GM19468 (cell line): ENCODE results near the gene PC.

Experiments used
- ATAC-seq: cut with Tn5 transposase; IDR thresholded peaks from one replicate; pipeline ENCODE4 v1.9.1; 2021; ENCODE audit warnings: mild to moderate bottlenecking, moderate library complexity, moderate number of reproducible peaks; ENCODE audit not compliant: unreplicated experiment; ENCODE audit errors: extremely low read depth

The PC gene

DNA sequence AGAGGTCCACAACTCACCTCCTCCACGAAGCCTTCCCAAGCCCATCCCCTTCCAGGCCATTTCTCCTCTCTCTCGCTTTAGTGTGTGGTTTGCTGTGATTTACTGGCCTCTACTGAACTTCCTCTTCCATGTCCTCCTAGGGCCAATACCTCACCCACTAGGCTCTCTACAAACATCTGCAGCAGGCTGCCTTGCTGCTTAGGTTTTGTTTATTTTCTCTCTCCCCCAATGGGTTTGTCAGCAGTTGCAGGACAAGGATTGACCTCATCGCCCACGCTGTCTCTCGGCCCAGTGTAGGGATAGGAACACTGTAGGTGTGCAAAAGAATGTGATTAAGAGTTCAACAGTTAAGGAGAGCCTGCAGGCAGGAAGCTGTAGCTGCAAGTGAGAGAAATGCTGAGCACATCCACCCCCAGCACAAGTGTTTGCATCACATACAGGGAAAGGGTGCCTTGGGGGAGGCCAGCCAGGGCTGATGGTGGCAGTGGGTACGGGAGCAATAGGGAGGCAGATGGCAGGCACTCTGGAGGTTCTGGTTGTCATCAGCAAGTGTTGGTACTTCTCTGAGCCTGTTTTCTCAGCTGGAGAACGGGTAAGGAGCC is 1.4 kb downstream of the PC start:
- no peak for ATAC-seq

DNA sequence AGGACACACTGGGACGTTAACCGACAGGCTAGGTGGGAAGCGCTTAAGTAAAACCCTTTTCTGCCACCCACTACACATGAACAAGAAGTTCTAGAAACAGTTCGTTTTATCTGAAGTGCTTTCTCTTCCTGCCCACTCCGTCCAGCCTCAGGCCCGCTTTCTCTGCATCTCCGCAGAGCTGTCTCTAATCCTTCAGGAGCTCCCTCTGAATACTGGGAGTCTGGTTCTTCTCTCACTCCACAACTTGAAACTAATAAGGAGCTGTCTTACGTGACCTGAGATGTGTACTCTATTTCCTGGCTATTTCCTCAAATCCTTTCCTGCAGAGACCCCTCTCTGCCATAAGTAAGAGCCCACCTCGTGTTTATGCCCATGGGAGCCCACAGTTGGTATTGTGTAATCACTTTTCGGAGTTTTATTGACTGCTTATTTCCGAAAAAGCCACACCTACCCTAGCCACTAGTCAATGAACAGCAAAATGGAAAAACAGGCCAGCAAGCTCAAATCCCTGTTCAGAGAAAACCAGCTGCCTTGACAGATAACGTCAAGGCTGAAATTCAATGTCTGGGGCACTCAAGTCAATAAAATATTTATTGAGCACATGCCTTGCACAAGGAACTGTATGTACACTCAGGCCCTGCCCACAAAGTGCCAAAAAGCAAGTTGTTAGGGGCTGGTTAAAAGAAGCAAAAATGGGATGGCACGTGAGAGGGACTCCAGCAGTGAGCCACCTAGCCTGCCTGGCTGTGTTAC is 4.9 kb downstream of the PC start:
- no peak for ATAC-seq

DNA sequence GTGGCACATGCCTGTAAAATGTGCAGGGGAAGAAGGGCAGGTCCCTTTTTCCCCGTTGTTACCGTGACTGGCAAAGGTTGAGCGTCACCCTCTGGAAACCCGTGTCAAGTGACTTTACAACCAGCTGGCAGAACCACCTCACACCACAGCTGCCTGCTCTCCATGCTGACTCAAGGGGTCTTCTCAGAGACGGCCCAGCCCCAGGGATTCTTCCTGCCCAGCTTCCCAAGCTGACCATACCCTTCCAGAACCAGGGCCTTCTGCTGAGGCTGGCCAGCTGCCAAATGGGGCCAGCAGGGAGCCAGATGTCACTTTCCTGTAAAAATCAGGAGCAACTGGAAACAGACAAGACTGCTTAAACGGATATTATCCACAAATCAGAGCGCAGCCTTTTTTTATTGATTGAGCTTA is 6.3 kb downstream of the PC start:
- no peak for ATAC-seq

DNA sequence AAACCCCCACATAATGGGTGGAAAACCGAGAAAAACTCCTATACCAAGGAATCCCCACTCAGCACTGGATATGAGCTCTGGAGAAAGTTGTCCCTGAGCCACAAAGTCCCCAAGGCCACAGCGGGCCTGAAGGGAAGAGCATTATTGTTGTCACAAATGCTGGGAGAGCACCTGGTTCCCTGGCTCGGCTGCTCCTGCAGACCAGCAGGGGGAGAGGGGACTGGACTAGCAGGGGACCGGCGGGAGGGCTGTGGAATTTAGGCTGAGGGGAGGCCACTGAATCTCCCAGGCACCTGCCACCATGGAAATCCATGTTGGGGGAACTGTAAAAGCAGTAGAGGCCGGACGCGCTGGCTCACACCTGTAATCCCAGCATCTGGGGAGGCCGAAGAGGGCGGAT is 7.0 kb downstream of the PC start:
- ATAC-seq, result no peak

DNA sequence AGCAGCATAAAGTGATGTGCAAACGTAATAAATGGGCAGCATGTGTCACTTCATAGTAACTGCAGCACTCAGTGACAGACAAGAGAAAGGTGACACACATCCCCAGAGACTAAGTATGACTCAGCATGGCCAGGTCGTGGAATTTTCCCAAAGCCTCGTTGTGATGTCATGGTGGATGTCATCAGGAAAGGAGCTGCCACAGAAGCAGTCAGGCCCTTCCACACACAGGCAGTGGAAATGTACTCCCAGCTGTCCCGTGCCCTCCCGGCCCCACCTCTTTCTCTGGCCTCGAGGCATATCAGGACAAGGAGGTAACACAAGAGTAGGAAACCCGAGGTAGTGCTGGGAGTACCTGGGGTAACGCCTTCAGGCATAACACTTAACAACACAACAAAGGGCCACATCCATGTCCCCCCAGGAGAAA is 8.1 kb downstream of the PC start:
- no peak for ATAC-seq

DNA sequence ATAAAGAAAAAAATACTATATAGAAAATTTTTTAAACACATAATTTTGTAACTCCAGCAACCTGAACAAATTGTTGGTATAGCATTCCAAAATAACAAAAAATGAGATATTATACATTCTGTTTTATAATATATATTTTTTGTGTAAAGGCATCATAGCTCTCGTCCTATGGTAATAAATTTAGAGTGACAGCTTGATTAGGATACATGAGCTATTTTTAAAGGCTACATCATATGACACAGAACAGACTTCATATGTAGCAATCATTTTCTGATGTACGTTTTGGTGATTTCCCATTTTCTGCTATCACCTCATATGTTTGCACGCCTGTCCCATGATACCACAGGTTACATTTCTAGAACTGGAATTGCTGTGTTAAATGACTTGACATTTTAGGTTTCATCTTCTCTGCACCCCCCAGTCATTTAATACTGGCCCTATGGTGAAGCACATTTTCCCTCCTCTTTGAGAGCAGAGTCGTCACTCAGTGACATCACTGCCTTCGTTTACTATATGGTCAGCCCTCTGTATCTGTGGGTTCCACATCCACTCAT is 19.5 kb downstream of the PC start:
- ATAC-seq, result no peak

DNA sequence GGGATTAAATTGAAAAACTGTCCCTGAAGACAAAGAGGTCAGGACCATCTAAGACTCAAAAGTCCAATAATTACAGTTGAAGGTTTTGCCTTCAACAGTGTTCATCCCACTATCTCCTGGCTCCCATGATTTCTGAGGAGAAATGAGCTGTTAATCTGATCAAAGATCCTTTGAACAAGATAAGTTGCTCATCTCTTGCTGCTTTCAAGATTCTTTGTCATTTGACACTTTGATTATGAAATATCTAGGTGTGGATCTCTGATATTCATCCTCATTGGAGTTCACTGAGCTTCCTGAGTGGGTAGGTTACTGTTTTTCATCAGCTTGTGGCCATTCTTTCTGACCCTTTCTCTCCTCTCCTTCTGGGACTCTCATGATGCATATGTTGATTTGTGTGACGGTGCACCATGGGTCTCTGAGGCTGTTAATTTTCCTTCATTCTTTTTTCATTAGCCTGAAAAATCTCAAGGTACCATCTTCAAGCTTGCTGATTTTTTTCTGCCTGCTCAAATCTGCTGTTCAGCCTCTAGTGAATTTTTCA is 20.9 kb downstream of the PC start:
- ATAC-seq, result no peak

DNA sequence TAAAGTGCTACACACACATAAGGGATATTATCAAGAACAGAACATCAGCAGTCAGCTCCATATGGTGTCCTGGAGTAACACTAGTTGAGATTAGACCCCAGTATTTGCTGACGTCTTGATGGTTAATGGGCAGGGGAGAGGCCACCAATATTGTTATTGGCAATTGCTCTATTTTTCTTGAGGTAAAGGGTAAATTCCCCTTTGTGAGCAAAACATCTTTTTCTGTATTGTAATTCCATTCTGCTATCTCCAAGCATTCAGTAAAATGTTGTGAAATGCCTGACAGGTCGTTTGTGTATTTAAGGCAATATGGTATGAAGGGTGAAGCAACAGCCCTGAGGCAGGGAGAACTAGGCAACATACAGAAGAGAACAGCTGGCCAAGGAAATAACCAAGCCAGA is 21.9 kb downstream of the PC start:
- no peak for ATAC-seq

DNA sequence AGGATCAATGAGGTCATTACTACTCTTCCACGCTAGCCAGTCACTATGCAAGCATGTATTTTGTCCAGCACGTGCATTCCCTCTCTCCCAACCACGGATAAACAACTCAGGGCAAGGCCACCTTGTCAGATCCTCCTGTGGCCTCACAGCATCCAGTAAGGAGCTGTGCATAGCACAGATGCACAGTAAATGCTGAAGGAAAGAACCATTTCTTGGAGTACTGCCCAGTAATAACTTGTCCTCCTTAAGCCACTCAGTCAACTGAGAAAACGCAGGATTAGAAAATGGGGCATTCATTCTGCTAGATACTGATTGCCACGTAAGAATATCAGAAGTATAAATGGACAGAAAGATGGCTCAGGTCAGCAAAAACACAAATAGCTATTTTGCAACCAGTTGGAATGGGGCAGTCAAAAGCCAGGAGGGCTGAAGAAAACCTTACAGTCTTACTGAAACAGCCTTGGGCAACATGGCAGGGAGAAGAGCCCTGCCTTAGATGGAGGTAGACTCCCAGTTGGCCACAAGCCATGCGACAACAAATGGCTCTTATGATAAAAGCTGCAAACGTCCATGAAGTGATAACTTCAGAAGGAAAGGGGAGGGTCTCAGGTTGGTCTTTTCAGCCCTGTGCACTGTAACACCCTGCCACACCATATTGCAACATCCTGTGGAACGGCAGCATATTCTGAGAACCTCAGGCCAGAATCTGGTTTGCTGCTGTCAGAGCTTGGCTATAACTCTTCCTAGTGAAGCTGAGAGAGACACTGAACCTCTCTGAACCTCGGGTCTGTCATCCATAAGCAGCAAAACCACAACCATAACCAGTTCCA is 23.0 kb downstream of the PC start:
- ATAC-seq, result no peak

DNA sequence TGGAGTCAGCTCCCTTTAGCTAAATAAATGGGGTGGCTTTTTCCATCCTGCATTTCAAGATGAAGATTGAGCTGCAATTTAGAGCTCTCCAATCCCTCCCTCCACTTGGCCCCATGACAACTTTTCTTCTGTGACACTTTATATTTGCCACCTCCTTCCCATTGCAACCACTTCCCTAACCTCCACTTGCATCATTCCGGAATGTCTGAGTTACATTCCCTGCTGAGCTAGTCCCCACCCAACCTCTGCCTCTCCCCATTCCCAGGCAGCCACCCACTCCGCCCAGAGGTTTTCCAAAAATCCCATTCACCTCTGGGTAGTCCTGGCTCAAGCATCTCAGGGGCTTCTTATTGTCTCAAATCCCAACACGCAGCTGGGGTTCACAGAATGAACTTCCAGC is 24.7 kb downstream of the PC start:
- no peak for ATAC-seq

DNA sequence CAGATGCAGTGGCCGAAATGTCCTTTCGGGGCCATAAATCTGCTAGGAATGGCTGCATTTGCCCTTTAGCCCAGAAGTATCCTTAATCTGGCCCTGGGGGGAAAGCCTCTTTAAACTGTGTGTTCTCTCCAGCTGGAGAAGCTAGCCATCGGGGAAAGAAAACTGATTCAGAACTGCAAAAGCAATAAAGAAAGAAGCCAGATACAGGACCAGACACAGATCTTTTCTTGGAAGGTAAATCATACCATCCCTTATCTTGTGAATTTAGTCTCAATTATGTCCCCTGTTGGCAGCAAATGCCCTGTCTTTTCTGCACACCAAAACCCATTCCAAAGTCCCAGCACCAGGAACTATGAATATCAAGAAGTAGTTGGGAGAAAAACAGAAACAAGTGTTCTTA is 25.6 kb downstream of the PC start:
- ATAC-seq, result no peak

DNA sequence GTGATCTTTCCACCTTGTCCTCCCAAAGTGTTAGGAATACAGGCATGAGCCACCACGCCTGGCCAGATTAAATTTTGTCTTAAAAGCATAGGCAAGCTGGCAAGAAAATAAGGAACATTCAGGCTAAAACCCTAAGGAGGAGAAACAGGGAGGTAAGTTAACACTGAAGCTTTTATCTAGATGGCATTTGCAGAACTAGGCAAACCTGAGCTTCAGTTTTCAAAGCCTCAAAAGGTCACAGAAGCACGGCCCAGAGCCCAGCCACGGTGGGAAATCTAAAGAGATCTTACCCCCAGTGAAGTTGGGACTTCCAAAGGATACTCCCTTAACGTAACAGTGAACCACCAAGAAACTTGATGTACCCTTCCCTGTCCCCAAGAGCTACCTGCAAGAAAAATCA is 28.4 kb downstream of the PC start:
- ATAC-seq, result no peak

DNA sequence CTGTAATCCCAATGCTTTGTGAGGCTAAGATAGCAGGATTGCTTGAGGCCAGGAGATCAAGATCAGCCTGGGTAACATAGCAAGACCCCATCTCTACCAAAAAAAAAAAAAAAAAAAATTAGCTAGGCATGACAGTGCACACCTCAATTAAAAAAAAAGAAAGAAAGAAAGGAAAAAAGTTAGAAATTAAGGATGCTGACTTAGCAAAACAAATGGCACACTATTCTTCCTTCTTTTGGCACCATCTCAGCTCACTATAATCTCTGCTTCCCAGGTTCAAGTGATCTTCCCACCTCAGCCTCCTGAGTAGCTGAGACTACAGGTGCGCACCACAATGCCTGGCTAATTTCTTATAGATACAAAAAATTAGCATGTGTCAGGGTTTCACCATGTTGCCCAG is 33.9 kb downstream of the PC start:
- ATAC-seq, result no peak

DNA sequence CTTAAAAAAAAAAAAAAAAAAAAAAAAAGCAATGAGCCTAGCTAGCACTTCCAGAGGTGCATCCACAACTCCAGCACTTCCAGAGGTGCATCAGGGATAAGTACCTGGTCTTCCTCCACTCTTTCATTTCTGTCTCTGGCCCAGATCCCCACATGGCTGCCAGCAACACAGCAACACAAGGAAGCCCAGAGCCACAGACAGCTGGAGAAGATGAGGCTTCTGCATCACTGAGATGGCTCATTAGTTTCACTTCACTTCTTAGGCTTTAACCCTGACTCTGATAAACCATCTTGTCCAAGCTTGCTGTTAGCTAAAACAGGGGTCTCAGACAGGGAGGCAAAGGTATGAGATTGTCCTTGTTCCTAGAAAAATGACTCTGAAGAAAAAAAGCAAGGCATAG is 35.6 kb downstream of the PC start:
- no peak for ATAC-seq

DNA sequence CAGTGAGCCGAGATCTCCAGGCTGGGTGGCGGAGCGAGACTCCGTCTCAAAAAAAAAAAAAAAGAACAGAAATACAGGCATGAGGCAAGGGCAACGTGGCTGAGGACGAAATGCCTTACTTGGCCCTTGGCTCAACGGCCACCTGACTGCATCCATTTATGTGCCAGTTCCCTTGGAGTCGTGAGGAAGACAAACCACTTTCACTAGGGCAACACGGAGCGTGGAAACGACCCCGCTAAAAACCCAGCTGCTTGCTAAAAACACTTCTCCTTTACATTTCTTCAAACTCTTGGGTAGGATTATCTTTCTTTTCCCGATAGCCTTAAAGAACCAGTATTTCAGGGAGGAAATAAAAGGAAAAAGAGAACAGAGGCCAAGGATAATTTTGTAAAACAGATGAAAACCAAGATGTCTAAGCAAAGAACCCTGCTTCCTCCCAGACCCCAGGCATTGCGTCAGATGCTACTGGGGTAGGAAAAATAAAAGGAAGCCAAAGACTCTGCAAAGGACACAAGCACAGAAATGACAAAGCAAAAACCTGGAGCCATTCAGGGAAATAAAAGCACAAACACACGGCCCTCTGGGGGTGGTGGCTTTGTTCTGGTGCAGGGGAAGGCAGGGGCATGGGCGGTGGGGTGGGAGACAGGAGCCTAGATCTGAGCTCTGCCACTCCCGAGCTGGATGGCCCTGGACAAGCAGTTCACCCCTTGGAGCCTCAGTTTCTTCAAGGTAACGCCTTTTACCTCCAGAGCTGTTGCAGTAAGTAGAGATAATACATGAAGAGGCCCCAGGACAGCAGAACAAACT is 37.0 kb downstream of the PC start:
- ATAC-seq, result no peak

DNA sequence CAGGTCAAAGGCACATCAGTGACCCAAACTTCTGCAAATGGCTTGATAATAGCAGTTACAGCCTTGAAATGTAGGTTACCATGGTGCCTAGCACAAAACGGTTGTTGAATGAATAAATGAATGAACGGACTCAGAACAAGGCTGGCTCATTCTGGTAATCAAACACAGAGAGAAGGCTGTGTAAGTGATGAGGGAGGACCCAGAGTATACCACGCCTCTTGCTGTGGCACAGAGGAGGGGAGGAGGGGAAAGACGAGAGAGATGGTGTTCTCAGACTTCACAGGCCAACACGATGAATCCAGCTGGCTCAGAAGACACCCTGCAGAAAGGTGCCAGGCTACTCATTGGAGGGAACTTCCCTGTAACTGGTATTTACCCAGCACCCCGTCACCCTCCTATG is 38.3 kb downstream of the PC start:
- ATAC-seq, result no peak

DNA sequence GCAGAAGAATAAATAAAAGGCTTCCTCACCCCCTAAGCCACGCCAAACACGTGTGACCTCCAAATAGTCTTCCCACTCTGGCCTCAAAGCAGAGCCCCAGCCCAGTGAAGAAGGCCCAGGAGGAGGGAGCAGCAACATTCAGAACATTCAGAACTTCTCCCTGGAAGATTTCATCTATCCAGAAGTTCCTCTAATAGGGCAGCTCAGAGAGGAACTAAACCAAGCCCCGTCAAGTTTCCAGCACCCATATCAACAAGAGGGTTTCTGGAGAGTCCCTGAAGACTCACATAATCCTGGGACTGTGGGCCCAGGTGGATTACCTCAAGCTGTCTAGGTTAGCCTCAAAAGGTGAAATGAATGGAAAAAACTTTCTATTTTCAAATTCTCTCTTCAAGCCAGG is 39.4 kb downstream of the PC start:
- ATAC-seq, result no peak

DNA sequence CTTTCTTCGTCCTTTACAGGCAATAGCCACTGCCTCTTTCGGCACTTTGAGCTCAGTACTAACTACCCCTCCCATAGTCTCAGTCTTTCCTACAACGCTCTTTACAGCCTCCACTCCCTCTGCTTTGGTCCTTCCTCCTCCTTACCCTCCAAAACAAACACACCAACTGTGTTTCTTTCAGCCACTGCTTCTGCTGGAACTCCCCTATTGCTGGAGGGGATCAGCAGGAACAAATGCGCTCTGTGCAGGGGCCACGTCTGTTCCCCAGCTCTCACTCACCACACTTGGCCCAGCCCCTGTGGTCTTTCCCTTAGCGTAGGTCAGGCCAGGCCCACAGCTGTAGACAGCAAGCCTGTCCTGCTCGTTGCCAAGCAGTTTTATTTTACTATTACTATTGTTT is 42.3 kb downstream of the PC start:
- ATAC-seq, result no peak

DNA sequence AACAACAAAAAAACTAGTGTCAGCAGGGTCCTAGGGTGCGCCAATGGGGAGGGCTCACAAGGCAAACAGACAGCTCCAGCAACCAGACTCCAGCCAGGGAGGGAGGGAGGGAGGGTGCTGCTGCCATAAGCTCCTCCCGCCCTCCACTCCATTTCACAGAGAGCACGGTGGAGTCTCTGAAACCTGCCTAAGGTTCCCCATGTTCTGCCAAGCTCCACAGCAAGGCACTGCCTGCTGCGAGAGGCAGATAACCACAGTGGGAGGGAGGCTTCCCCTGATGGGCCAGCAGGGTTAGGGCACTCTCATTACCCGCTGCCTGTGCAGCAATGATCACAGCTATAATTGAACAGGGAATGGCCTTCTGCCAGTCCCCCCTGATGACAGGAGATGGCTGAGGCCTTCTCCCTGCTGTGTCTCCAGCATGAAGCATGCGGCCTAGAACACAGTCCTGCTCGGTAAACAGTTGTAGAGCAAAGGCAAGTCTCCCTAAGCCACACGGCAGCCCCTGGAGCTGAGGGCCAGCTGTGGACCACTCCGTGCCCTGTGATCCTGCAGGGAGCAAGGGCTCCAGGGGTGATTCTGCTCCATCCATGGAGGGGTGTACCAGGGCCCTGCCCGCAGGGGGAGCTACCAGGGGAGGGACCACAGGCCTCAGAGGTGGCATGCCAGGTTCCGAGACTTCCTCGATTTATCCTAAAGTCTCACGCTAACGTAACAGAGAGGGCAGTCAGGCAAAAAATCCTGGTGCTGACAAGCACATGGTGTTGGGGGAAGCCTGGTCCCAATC is 42.9 kb downstream of the PC start:
- no peak for ATAC-seq
